ENCODE measurements around the gene CALML6. TPM values are rescaled to one million over a fixed set of nuclear protein-coding genes. Genes with fewer than 3 reads are reported as not detected.

Gene CALML6
- total and polyA plus RNA-seq, 10 donors: 0.34 to 3.0 (median 0.69) TPM; not detected in 2

DNA sequence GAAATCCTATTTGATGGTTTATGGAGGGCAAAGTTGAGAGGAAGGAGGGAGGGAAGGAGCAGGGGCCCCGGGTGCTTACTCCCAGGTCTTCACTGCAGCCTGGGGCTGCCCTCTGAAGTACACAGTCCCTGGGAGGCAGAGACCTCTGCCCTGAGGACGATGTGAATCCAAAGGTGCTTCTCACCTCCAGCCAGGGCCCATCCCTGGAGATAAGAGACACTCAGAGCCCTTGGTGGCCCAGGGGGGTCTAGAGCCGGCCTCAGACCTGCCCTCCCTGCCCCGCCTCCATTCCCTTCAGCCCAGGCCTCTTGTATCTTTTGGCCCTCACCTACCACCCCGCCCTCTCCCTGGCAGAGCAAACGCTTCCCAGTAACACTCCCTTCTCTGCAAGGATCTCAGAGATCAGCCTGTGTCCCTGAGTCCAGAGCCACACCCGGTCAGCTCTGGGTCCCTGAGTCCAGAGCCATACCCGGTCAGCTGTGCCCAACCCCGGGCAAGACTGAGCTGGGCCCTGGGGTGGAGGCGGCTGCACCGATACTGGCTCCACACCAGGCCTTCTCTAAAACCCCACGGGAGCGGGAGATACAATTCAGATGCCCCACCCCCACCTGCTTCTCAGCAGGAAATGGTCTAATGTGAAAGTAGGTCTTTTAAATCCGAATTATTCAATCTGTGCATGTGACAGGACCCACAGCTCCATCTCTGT, 20.6 kb upstream of the CALML6 start:
- WGBS, 5 donors: 36 to 51% (median 44%) methylated on average over 11 to 14 of the region's 14 CpGs
- TF ChIP-seq POLR2A (IDR thresholded peaks at IDR 0.05) (no peak), POLR2AphosphoS5 (IDR thresholded peaks at IDR 0.05) (peak in 2 of 3 donors; percentile 48)
- Histone ChIP-seq H3K4me3 (no peak overlapping the region), H3K36me3 (no peaks in the 10 kb centered on the region), H3K9me3 (no peaks in the 10 kb centered on the region), H3K4me1 (peaks cover 20 to 77% (median 49%) of the 10 kb centered on the region in 6 donors), H3K27ac (peak overlapping the region in 5 of 8 donors; percentile 20 to 56 (median 32)), H3K27me3 (replicated peaks in 1 of 7) (peaks cover 0 to 10% (median 0%) of the 10 kb centered on the region in 7 donors)
- intact Hi-C loops (cut with DNase I; ENCODE audit: low total_unique reads): loop anchor here (10.0 kb wide), 1 partner anchor 110 kb away; no protein-coding TSS in a partner anchor
- peak; percentile 74 for DNase-seq

DNA sequence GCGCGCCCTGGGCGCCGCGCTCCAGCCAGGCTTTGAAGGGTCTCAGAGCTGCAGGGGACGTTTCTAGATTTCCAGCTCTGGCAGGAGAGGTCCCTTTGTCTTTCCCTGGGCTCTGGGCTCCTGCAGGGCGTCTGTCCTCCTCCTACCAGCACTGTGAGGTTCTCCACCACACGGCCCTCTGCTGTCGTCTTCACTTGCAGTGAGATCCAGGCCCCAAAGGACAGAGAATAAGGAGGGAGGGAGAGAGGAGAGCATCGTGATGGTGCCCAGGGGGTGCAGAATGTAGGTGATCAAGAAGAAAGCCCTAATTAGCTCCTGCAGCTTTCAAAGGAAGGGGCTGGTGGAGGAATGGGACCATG, 20.0 kb upstream of the CALML6 start:
- Histone ChIP-seq H3K27ac (peak overlapping the region in 3 of 8 donors; percentile 32 to 56 (median 37)), H3K9me3 (no peaks in the 10 kb centered on the region), H3K4me3 (no peak overlapping the region), H3K4me1 (peaks cover 19 to 77% (median 51%) of the 10 kb centered on the region in 6 donors), H3K36me3 (no peaks in the 10 kb centered on the region), H3K27me3 (replicated peaks in 1 of 7) (peaks cover 0 to 10% (median 0%) of the 10 kb centered on the region in 7 donors)
- WGBS, 5 donors: 41 to 68% (median 62%) methylated on average over 5 to 10 of the region's 10 CpGs
- DNase-seq: no peak
- TF ChIP-seq, protein P1, sequence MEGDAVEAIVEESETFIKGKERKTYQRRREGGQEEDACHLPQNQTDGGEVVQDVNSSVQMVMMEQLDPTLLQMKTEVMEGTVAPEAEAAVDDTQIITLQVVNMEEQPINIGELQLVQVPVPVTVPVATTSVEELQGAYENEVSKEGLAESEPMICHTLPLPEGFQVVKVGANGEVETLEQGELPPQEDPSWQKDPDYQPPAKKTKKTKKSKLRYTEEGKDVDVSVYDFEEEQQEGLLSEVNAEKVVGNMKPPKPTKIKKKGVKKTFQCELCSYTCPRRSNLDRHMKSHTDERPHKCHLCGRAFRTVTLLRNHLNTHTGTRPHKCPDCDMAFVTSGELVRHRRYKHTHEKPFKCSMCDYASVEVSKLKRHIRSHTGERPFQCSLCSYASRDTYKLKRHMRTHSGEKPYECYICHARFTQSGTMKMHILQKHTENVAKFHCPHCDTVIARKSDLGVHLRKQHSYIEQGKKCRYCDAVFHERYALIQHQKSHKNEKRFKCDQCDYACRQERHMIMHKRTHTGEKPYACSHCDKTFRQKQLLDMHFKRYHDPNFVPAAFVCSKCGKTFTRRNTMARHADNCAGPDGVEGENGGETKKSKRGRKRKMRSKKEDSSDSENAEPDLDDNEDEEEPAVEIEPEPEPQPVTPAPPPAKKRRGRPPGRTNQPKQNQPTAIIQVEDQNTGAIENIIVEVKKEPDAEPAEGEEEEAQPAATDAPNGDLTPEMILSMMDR (IDR thresholded peaks at IDR 0.05 in 8 of 11, conservative IDR thresholded peaks at IDR 0.05 in 3 of 11): no peak
- TF ChIP-seq POLR2AphosphoS5 (IDR thresholded peaks at IDR 0.05): no peak
- no peak for TF ChIP-seq POLR2A (IDR thresholded peaks at IDR 0.05)
- intact Hi-C loops (cut with DNase I; ENCODE audit: low total_unique reads): loop anchor here (10.0 kb wide), 1 partner anchor 110 kb away; no protein-coding TSS in a partner anchor

DNA sequence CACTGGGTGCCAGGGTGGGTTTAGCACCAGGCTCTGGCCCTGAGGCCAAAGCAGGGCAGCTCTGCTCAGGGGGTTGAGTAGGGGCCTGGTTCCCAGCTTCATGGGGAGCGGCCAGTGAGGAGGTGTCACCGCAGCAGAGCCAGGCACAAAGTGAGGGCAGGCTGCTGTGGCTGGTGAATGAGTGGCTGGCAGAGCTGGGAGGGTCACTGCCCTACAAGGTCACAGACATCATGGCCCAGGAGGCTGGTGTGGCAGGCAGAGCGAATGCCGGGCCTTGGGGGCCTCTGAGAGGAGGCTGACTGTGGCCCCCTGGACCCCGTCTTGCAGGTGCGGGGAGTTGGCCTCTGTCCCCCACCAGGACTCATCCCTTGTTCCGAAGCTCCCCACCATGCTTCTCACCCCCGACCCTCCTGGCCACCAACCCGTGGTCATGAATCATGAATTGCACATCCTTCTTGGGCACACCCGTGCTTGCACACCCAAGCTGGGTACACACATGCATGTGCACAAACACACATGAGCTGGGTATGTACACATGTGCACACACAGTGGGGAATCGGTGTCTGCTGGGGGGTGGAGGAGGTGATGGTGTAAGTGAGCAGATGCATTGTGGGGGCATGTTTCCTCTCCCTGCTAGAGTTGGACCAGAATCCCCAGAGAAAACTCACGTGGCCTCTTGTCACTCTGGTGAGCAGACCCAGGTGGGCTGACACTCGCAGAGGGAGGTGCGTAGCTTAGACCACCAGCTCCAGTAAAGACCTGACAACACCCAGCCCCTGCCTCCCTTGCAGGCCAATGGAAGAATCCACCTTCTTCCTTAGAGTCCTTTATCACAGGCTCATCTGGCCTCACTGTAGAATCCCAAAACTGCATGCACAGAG, 19.4 kb upstream of the CALML6 start:
- Histone ChIP-seq H3K27ac (no peak overlapping the region), H3K36me3 (no peaks in the 10 kb centered on the region), H3K4me3 (no peak overlapping the region), H3K4me1 (peaks cover 19 to 81% (median 51%) of the 10 kb centered on the region in 6 donors), H3K27me3 (replicated peaks in 1 of 7) (peaks cover 0 to 10% (median 0%) of the 10 kb centered on the region in 7 donors), H3K9me3 (no peaks in the 10 kb centered on the region)
- intact Hi-C loops (cut with DNase I; ENCODE audit: low total_unique reads): loop anchor here (10.0 kb wide), 1 partner anchor 111 kb away; no protein-coding TSS in a partner anchor
- 70 to 77% (median 75%) methylated on average over 13 to 14 of the region's 14 CpGs for WGBS, 5 donors
- TF ChIP-seq POLR2AphosphoS5 (IDR thresholded peaks at IDR 0.05) (peak; percentile 1 to 25 (median 6)), POLR2A (IDR thresholded peaks at IDR 0.05) (no peak)
- DNase-seq: peak; percentile 76

DNA sequence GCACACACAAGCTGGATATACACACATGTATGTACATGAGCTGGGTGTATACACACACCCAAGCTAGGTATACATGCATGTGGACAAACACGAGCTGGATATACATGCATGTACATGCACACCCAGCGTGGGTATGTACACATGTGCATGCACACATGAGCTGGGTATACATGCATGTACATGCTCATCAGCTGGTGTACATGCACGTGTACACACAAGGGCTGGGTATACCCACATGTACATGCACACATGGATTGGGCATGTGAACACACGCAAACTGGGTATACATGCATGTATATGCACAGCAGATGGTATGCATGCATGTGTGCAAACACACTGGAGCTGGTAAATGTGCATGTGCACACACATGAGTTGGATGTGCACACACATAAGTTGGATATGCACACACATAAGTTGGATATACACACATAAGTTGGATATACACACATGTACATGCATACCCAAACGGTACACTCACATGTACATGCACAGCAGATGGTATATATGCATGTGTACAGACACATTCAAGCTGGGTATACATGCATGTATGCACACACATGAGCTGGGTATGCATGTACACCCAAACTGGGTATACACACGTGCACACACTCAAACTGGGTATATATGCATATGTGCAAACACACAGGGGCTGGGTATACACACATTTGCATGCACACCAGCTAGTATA, 16.7 kb upstream of the CALML6 start:
- no peak for DNase-seq
- Histone ChIP-seq H3K27me3 (replicated peaks in 1 of 7) (peaks cover 0 to 10% (median 0%) of the 10 kb centered on the region in 7 donors), H3K4me1 (peaks cover 10 to 64% (median 35%) of the 10 kb centered on the region in 6 donors), H3K9me3 (no peaks in the 10 kb centered on the region), H3K27ac (no peak overlapping the region), H3K4me3 (no peak overlapping the region), H3K36me3 (no peaks in the 10 kb centered on the region)
- whole genome bisulfite sequencing, 5 donors: 88 to 96% (median 93%) methylated on average over 6 of the region's 6 CpGs
- intact Hi-C loops (cut with DNase I; ENCODE audit: low total_unique reads): loop anchor here (10.0 kb wide), 1 partner anchor 114 kb away; no protein-coding TSS in a partner anchor
- TF ChIP-seq, protein P1 (IDR thresholded peaks at IDR 0.05 in 8 of 11, conservative IDR thresholded peaks at IDR 0.05 in 3 of 11): no peak
- TF ChIP-seq POLR2AphosphoS5 (IDR thresholded peaks at IDR 0.05) (no peak), POLR2A (IDR thresholded peaks at IDR 0.05) (no peak)

All from spleen (tissue), 11 donors.